Keratinocyte (primary cell): Measurements from ENCODE around the gene ARHGAP45. TPM values are rescaled to one million over a fixed set of nuclear protein-coding genes. Genes with fewer than 3 reads are reported as not detected.

Experiments
- DNase-seq: peaks from one replicate; pipeline ENCODE4 v3.0.0-alpha.2; 2011; ENCODE audit warnings: low read depth, missing footprints, low spot score
- FAIRE-seq: peaks from 2 replicates; lab custom pipeline; 2011; peaks lifted over from hg19 to GRCh38; lab: Jason Lieb, UNC
- H2AFZ ChIP-seq: 2 replicates; pipeline ENCODE4 v1.6.0; 2012; ENCODE audit warnings: low read length, control low read depth, inconsistent platforms; ENCODE audit not compliant: control insufficient read depth
- H3K27ac ChIP-seq: 2 replicates; pipeline ENCODE4 v1.5.1; 2011; ENCODE audit warnings: low read length; ENCODE audit not compliant: control insufficient read depth, insufficient read depth
- H3K27me3 ChIP-seq: 3 replicates; pipeline ENCODE4 v1.6.0; 2011; ENCODE audit warnings: low read length; ENCODE audit not compliant: control insufficient read depth, insufficient read depth; ENCODE audit errors: extremely low read depth
- H3K36me3 ChIP-seq, 2 experiments: 2 replicates in 1 of 2; 3 replicates in 1 of 2; pipeline ENCODE4 v1.5.1; 2011; ENCODE audit warnings: low read length in 2 of 2, mild to moderate bottlenecking in 1 of 2; ENCODE audit not compliant: control insufficient read depth in 2 of 2, insufficient read depth in 2 of 2; ENCODE audit errors: extremely low read depth in 1 of 2
- H3K4me1 ChIP-seq: 3 replicates; pipeline ENCODE4 v1.5.1; 2011; ENCODE audit warnings: low read length; ENCODE audit not compliant: control insufficient read depth, insufficient read depth; ENCODE audit errors: extremely low read depth
- H3K4me2 ChIP-seq: 3 replicates; pipeline ENCODE4 v1.6.0; 2011; ENCODE audit warnings: low read depth, low read length; ENCODE audit not compliant: control insufficient read depth, insufficient read depth; ENCODE audit errors: extremely low read depth
- H3K4me3 ChIP-seq, 3 experiments: fragments of 200-600 bp in 1 of 3; sonication (generic) in 1 of 3; 2 replicates in 2 of 3; 3 replicates in 1 of 3; pipeline ENCODE4 v1.5.1; 2011 to 2016; ENCODE audit warnings: low read length in 3 of 3, mild to moderate bottlenecking in 3 of 3, control low read depth in 2 of 3, inconsistent platforms in 1 of 3, low read depth in 1 of 3, mixed read lengths in 1 of 3, mixed run types in 1 of 3, moderate library complexity in 1 of 3; ENCODE audit not compliant: control insufficient read depth in 2 of 3, insufficient read depth in 2 of 3; ENCODE audit errors: extremely low read depth in 1 of 3
- H3K79me2 ChIP-seq: 2 replicates; pipeline ENCODE4 v1.6.0; 2012; ENCODE audit warnings: low read length; ENCODE audit not compliant: control insufficient read depth, insufficient read depth
- H3K9ac ChIP-seq: 3 replicates; pipeline ENCODE4 v1.6.0; 2011; ENCODE audit warnings: low read length; ENCODE audit not compliant: control insufficient read depth, insufficient read depth; ENCODE audit errors: extremely low read depth
- H3K9me1 ChIP-seq: 3 replicates; pipeline ENCODE4 v1.6.0; 2011; ENCODE audit warnings: low read length; ENCODE audit not compliant: control insufficient read depth, insufficient read depth; ENCODE audit errors: extremely low read depth
- H3K9me3 ChIP-seq: 2 replicates; pipeline ENCODE4 v1.5.1; 2012; ENCODE audit warnings: low read depth, low read length; ENCODE audit not compliant: control insufficient read depth
- H4K20me1 ChIP-seq: 3 replicates; pipeline ENCODE4 v1.6.0; 2011; ENCODE audit warnings: low read length; ENCODE audit not compliant: control insufficient read depth, insufficient read depth; ENCODE audit errors: extremely low read depth
- EZH2 ChIP-seq: IDR thresholded peaks from one replicate; pipeline ENCODE4 v1.6.1; 2012; ENCODE audit warnings: inconsistent platforms, mild to moderate bottlenecking, low read length, moderate library complexity
- dilution Hi-C: fragments of 300-500 bp; cut with MboI; formaldehyde crosslinking; loops from one replicate; pipeline ENCODE4 v1.7.0; 2020; ENCODE audit warnings: low sequenced_read_pairs; ENCODE audit not compliant: extremely low pct_ligation_motif_present
- polyA plus RNA-seq, 5 experiments: library from polyadenylated mRNA; depleted of rRNA in 3 of 5; stranded (reverse) in 3 of 5; stranded (forward) in 1 of 5; unstranded in 1 of 5; fragments of >200 nt; gene quantifications; 1 replicate in 1 of 5; 2 replicates in 3 of 5; 3 replicates in 1 of 5; pipeline versions ENCODE4 v1.2.1 to v1.2.3, GENCODE V29; 2011 to 2012; ENCODE audit warnings: missing spikeins in 2 of 5, low read depth in 1 of 5, low replicate concordance in 1 of 5
- TF ChIP-seq, protein P1 (sequence below), 3 experiments: IDR thresholded peaks in 1 of 3; conservative IDR thresholded peaks in 1 of 3; optimal IDR thresholded peaks in 1 of 3; 2 replicates in 2 of 3; 3 replicates in 1 of 3; pipeline versions ENCODE3 to v1.5.1; 2011; ENCODE audit warnings: low read length in 3 of 3, mild to moderate bottlenecking in 3 of 3, moderate library complexity in 2 of 3, control low read depth in 1 of 3, inconsistent platforms in 1 of 3; ENCODE audit not compliant: insufficient read depth in 2 of 3; ENCODE audit errors: extremely low read depth in 1 of 3

ARHGAP45 gene
- polyA plus RNA-seq, 1 donor (not counting 4 experiments of a cell fraction or from before 2014, with no cell fraction given) = 0.56 TPM

DNA sequence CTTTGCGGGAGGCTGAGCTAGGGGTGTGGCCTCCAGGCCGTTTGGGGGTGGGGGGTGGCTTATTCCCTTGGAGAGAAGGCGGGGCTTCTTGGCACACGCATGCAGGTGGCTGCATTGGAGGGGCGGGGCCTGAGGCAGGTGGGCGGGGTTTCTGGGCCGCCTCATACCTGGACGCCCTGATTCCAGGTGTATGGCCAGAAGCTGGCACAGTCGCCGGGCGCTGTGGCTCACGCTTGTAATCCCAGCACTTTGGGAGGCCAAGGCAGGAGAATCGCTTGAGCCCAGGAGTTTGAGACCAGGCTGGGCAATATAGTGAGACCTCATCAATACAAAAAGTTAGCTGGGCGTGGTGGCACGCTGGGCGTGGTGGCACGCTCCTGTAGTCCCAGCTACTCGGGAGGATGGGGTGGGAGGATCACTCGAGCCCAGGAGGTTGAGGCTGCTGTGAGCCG lies 19.2 kb upstream of the ARHGAP45 start:
- Histone ChIP-seq H3K27ac (no peak overlapping the region), H3K36me3 (peaks cover 0 to 9% of the 10 kb centered on the region in 2 experiments), H3K9me3 (no peaks in the 10 kb centered on the region), H3K9ac (no peak overlapping the region), H2AFZ (no peak overlapping the region), H4K20me1 (no peaks in the 10 kb centered on the region), H3K4me1 (peaks cover 5% of the 10 kb centered on the region), H3K27me3 (no peaks in the 10 kb centered on the region), H3K79me2 (no peaks in the 10 kb centered on the region), H3K4me2 (no peak overlapping the region), H3K4me3 (no peak overlapping the region), H3K9me1 (no peaks in the 10 kb centered on the region)
- dilution Hi-C loops = no loop called here
- DNase-seq (no peak), FAIRE-seq (no peak)
- TF ChIP-seq EZH2 = no peak
- TF ChIP-seq, protein P1, sequence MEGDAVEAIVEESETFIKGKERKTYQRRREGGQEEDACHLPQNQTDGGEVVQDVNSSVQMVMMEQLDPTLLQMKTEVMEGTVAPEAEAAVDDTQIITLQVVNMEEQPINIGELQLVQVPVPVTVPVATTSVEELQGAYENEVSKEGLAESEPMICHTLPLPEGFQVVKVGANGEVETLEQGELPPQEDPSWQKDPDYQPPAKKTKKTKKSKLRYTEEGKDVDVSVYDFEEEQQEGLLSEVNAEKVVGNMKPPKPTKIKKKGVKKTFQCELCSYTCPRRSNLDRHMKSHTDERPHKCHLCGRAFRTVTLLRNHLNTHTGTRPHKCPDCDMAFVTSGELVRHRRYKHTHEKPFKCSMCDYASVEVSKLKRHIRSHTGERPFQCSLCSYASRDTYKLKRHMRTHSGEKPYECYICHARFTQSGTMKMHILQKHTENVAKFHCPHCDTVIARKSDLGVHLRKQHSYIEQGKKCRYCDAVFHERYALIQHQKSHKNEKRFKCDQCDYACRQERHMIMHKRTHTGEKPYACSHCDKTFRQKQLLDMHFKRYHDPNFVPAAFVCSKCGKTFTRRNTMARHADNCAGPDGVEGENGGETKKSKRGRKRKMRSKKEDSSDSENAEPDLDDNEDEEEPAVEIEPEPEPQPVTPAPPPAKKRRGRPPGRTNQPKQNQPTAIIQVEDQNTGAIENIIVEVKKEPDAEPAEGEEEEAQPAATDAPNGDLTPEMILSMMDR (optimal IDR thresholded peaks at IDR 0.05 in 1 of 3, IDR thresholded peaks at IDR 0.05 in 1 of 3, conservative IDR thresholded peaks at IDR 0.05 in 1 of 3; ENCODE audit: extremely low read depth in 1 of 3, insufficient read depth in 2 of 3, low read length in 3 of 3) = no peak

DNA sequence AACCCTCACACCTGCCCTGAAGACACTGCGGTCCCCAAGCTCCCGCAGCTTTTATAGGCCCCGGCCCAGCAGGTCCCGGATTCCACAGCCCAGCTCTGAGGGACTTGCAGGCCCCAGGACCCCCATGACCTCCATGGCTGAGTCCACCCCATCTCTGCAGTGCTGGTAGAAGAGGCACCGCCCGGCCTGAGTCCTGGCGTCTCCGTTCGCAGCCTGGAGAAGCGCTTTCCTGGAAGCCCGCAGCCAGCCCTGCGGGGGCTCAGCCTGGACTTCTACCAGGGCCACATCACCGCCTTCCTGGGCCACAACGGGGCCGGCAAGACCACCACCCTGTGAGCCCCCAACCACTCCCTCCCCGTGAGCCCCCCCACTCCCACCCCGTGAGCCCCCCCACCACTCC lies 17.9 kb upstream of the ARHGAP45 start:
- DNase-seq (no peak), FAIRE-seq (no peak)
- Histone ChIP-seq H4K20me1 (no peaks in the 10 kb centered on the region), H3K9me3 (no peaks in the 10 kb centered on the region), H3K79me2 (no peaks in the 10 kb centered on the region), H3K9me1 (no peaks in the 10 kb centered on the region), H3K4me2 (no peak overlapping the region), H3K27me3 (no peaks in the 10 kb centered on the region), H3K27ac (no peak overlapping the region), H2AFZ (no peak overlapping the region), H3K9ac (no peak overlapping the region), H3K4me1 (no peaks in the 10 kb centered on the region), H3K36me3 (peaks cover 0 to 8% of the 10 kb centered on the region in 2 experiments), H3K4me3 (no peak overlapping the region)
- dilution Hi-C loops = no loop called here
- TF ChIP-seq EZH2 = no peak
- TF ChIP-seq, protein P1 (optimal IDR thresholded peaks at IDR 0.05 in 1 of 3, IDR thresholded peaks at IDR 0.05 in 1 of 3, conservative IDR thresholded peaks at IDR 0.05 in 1 of 3; ENCODE audit: extremely low read depth in 1 of 3, insufficient read depth in 2 of 3, low read length in 3 of 3) = no peak
